B cell (primary cell): ENCODE data around the gene TOLLIP. TPM values are rescaled to one million over a fixed set of nuclear protein-coding genes. Genes with fewer than 3 reads are reported as not detected.
A peak's percentile ranks its signal among the peaks of the same experiment; 100 is the strongest.

Source experiments
- ATAC-seq: fragments of 200-7000 bp; cut with Tn5 transposase; one replicate; pipeline ENCODE4 v1.10.0; 2021; ENCODE audit warnings: low read depth, mild to moderate bottlenecking, moderate number of reproducible peaks, moderate library complexity
- CTCF ChIA-PET: fragments of 350-600 bp; sonication (Branson Sonifier 250); formaldehyde crosslinking; loops from one replicate; lab custom pipeline; 2021; ENCODE audit warnings: antibody characterized with exemption, inconsistent platforms; lab: Charles Lee
- POLR2A ChIA-PET: fragments of 350-600 bp; sonication (Branson Sonifier 250); formaldehyde crosslinking; loops from one replicate; lab custom pipeline; 2021; ENCODE audit warnings: antibody characterized with exemption; lab: Charles Lee
- DNase-seq: peaks from one replicate; pipeline ENCODE4 v3.0.0; 2013
- H2AFZ ChIP-seq: 2 replicates; pipeline ENCODE4 v1.6.1; 2012; ENCODE audit warnings: mild to moderate bottlenecking, low read depth, low read length; ENCODE audit not compliant: insufficient read depth, poor library complexity, severe bottlenecking
- H3K27ac ChIP-seq, 2 donors: 1 replicate in 1 of 2; 2 replicates in 1 of 2; pipeline ENCODE4 v1.5.1; 2012 to 2013; ENCODE audit warnings: low read length in 2 of 2, mild to moderate bottlenecking in 2 of 2, moderate library complexity in 1 of 2
- H3K27me3 ChIP-seq, 4 experiments: fragments of 200-600 bp in 1 of 4; sonication (generic) in 1 of 4; replicated peaks in 1 of 4; 1 replicate in 2 of 4; 2 replicates in 2 of 4; pipeline versions ENCODE4 v1.6.1 to v1.7.0; 2013 to 2016; ENCODE audit warnings: low read length in 3 of 4, mild to moderate bottlenecking in 2 of 4, mixed read lengths in 1 of 4, moderate library complexity in 1 of 4; ENCODE audit not compliant: insufficient read depth in 4 of 4, control insufficient read depth in 3 of 4; ENCODE audit errors: control extremely low read depth in 1 of 4
- H3K36me3 ChIP-seq, 2 experiments: replicated peaks in 1 of 2; 1 replicate in 1 of 2; 2 replicates in 1 of 2; pipeline versions ENCODE4 v1.6.1 to v1.7.1; 2013; ENCODE audit warnings: low read length in 1 of 2; ENCODE audit not compliant: insufficient read depth in 2 of 2, control insufficient read depth in 1 of 2; ENCODE audit errors: control extremely low read depth in 1 of 2, extremely low read depth in 1 of 2
- H3K4me1 ChIP-seq, 2 donors: fragments of 200-600 bp in 1 of 2; sonication (generic) in 1 of 2; 1 replicate in 1 of 2; 2 replicates in 1 of 2; pipeline versions ENCODE4 v1.5.1 to v1.6.1; 2013 to 2017; ENCODE audit warnings: low read length in 2 of 2; ENCODE audit not compliant: control insufficient read depth in 2 of 2, insufficient read depth in 2 of 2
- H3K4me2 ChIP-seq: replicated peaks from 2 replicates; pipeline ENCODE3; 2012; ENCODE audit warnings: mild to moderate bottlenecking, low read depth, low read length; ENCODE audit not compliant: poor library complexity, severe bottlenecking
- H3K4me3 ChIP-seq, 5 experiments: fragments of 200-600 bp in 1 of 5; sonication (generic) in 1 of 5; 1 replicate in 3 of 5; 2 replicates in 2 of 5; pipeline versions ENCODE4 v1.5.1 to v1.7.0; 2011 to 2016; ENCODE audit warnings: low read length in 4 of 5, mild to moderate bottlenecking in 4 of 5, low read depth in 2 of 5, control low read depth in 1 of 5, moderate library complexity in 1 of 5; ENCODE audit not compliant: insufficient read depth in 1 of 5; ENCODE audit errors: control extremely low read depth in 1 of 5, extremely low read depth in 1 of 5
- H3K79me2 ChIP-seq: fragments of 200-600 bp; sonication (generic); one replicate; pipeline ENCODE4 v1.6.0; 2016; ENCODE audit warnings: low read length; ENCODE audit not compliant: control insufficient read depth, insufficient read depth
- H3K9ac ChIP-seq: fragments of 200-600 bp; sonication (generic); 2 replicates; pipeline ENCODE4 v1.6.1; 2017; ENCODE audit warnings: mild to moderate bottlenecking, low read length, moderate library complexity
- H3K9me3 ChIP-seq, 3 donors: one replicate each; pipeline versions ENCODE4 v1.6.1 to v1.7.1; 2013; ENCODE audit warnings: low read length in 2 of 3; ENCODE audit not compliant: control insufficient read depth in 2 of 3, insufficient read depth in 1 of 3; ENCODE audit errors: control extremely low read depth in 1 of 3
- H4K20me1 ChIP-seq: 2 replicates; pipeline ENCODE4 v1.6.0; 2012; ENCODE audit warnings: mild to moderate bottlenecking, low read length; ENCODE audit not compliant: insufficient read depth, control insufficient read depth, poor library complexity, severe bottlenecking
- H3K27ac Mint-ChIP-seq: one replicate; pipeline ENCODE4 v1.8.0; 2021; ENCODE audit warnings: mixed read lengths
- H3K27me3 Mint-ChIP-seq: one replicate; pipeline ENCODE4 v1.8.0; 2021; ENCODE audit warnings: mixed read lengths
- H3K4me1 Mint-ChIP-seq: one replicate; pipeline ENCODE4 v1.8.0; 2021; ENCODE audit warnings: mixed read lengths
- H3K4me3 Mint-ChIP-seq: one replicate; pipeline ENCODE4 v1.8.0; 2021; ENCODE audit warnings: mixed read lengths
- H3K9me3 Mint-ChIP-seq: one replicate; pipeline ENCODE4 v1.8.0; 2022; ENCODE audit warnings: mixed read lengths; ENCODE audit not compliant: insufficient read depth
- CTCF ChIP-seq: fragments of 200-600 bp; IDR thresholded peaks from one replicate; pipeline ENCODE4 v1.8.0; 2022; ENCODE audit warnings: antibody characterized with exemption, mild to moderate bottlenecking
- EZH2 ChIP-seq: IDR thresholded peaks from 2 replicates; pipeline ENCODE4 v1.6.1; 2012; ENCODE audit warnings: borderline replicate concordance, low read depth, mild to moderate bottlenecking, moderate library complexity, low read length; ENCODE audit not compliant: insufficient read depth, poor library complexity, severe bottlenecking
- WGBS: methylation state at CpG from one replicate; pipeline ENCODE4 v1.1.5; 2013; ENCODE audit warnings: missing lambda C conversion rate; ENCODE audit not compliant: insufficient coverage; 5-methylcytosine and 5-hydroxymethylcytosine counted together
- intact Hi-C: fragments of 100-400 bp; cut with micrococcal nuclease; formaldehyde crosslinking; loops from one replicate; pipeline ENCODE4 v1.10.0; 2022
- polyA plus RNA-seq: library from polyadenylated mRNA; depleted of rRNA; stranded (reverse); fragments of >200 nt; gene quantifications from 2 replicates; pipeline ENCODE4 v1.2.3, GENCODE V29; 2012
- total RNA-seq, 2 donors: library from RNA; stranded (reverse); fragments of 120-200 nt in 1 of 2; gene quantifications; 1 replicate in 1 of 2; 2 replicates in 1 of 2; pipeline versions ENCODE4 v1.2.3 to v1.2.4, GENCODE V29; 2013 to 2022

TOLLIP gene
- total and polyA plus RNA-seq, 2 donors (not counting 1 experiment from before 2014, with no cell fraction given) = 34.7 to 52.5 TPM

- no peak overlapping the region for H3K27ac Mint-ChIP-seq
- peaks cover 0 to 9% (median 0%) of the 10 kb centered on the region in 4 experiments for H3K27me3 ChIP-seq
- H3K4me2 ChIP-seq = no peak overlapping the region
- no peak overlapping the region for H3K4me3 Mint-ChIP-seq
- intact Hi-C loops = no loop called here
- H2AFZ ChIP-seq = no peak overlapping the region
- ATAC-seq (no peak), DNase-seq (no peak)
- no peaks in the 10 kb centered on the region for H3K36me3 ChIP-seq
- H3K9me3 Mint-ChIP-seq = no peaks in the 10 kb centered on the region
- no peak overlapping the region for H3K27ac ChIP-seq
- H3K79me2 ChIP-seq = no peaks in the 10 kb centered on the region
- peaks cover 4% of the 10 kb centered on the region for H3K4me1 Mint-ChIP-seq
- no peaks in the 10 kb centered on the region for H4K20me1 ChIP-seq
- H3K9ac ChIP-seq = no peak overlapping the region
- no peak for TF ChIP-seq EZH2
- TF ChIP-seq CTCF = no peak
- H3K4me1 ChIP-seq = no peaks in the 10 kb centered on the region
- peaks cover 20% of the 10 kb centered on the region for H3K27me3 Mint-ChIP-seq
- ChIA-PET CTCF (no interaction called here), POLR2A (no interaction called here)
- 91% methylated on average over 9 of the region's 10 CpGs for WGBS
- no peaks in the 10 kb centered on the region for H3K9me3 ChIP-seq
- H3K4me3 ChIP-seq = no peak overlapping the region
Observed at GRCh38 chr11:1317432-1317831, 8.0 kb upstream of the TOLLIP start.

GRCh38 chr11:1310772-1311468 is 1.5 kb upstream of the TOLLIP start:
- H3K36me3 ChIP-seq = peaks cover 0 to under 1% of the 10 kb centered on the region in 2 experiments
- peak overlapping the region; percentile 87 for H3K27ac ChIP-seq
- Mint-ChIP-seq H3K27ac (peak overlapping the region; percentile 94), H3K4me3 (peak overlapping the region; percentile 83), H3K4me1 (peaks cover 50% of the 10 kb centered on the region), H3K27me3 (no peaks in the 10 kb centered on the region), H3K9me3 (no peaks in the 10 kb centered on the region)
- peak overlapping the region in 4 of 5 experiments; percentile 23 to 71 (median 66) for H3K4me3 ChIP-seq
- no peaks in the 10 kb centered on the region for H3K27me3 ChIP-seq
- ChIA-PET POLR2A (interaction anchor here (0.6 to 1.3 kb wide), 3 partner anchors 49 to 79 kb away, joined by 3 to 8 read pairs (median 3); partner anchors contain the start of gene BRSK2), CTCF (interaction anchor here (0.7 to 4.8 kb wide), 7 partner anchors 9 to 264 kb away, joined by 3 to 31 read pairs (median 3); no protein-coding TSS in a partner anchor)
- peaks cover 48 to 53% of the 10 kb centered on the region in 2 donors for H3K4me1 ChIP-seq
- H3K79me2 ChIP-seq = peaks cover 33% of the 10 kb centered on the region
- DNase-seq = peak; percentile 90
- 5% methylated on average over 8 of the region's 15 CpGs for WGBS
- H4K20me1 ChIP-seq = peaks cover 31% of the 10 kb centered on the region
- intact Hi-C loops = loop anchor here (5.0 kb wide), 1 partner anchor 211 kb away; no protein-coding TSS in a partner anchor
- H3K4me2 ChIP-seq = peak overlapping the region; percentile 91
- peak; percentile 50 for TF ChIP-seq CTCF
- TF ChIP-seq EZH2 = no peak
- H3K9ac ChIP-seq = peak overlapping the region; percentile 69
- H3K9me3 ChIP-seq = peaks cover 0 to 16% (median 13%) of the 10 kb centered on the region in 3 donors
- ATAC-seq = peak; percentile 50
- peak overlapping the region; percentile 57 for H2AFZ ChIP-seq
